Stomach smooth muscle (tissue), 2 donors: ENCODE data around the gene TFAP2E.

Source experiments
- H3K27ac ChIP-seq: one replicate; pipeline ENCODE4 v1.7.0; 2013; ENCODE audit warnings: mild to moderate bottlenecking, low read length, inconsistent platforms
- H3K27me3 ChIP-seq, 2 donors: one replicate each; pipeline ENCODE4 v1.7.0; 2013; ENCODE audit warnings: low read length in 2 of 2; ENCODE audit not compliant: insufficient read depth in 2 of 2, control insufficient read depth in 1 of 2
- H3K36me3 ChIP-seq, 2 donors: one replicate each; pipeline ENCODE4 v1.7.0; 2013; ENCODE audit warnings: low read length in 2 of 2; ENCODE audit not compliant: control insufficient read depth in 2 of 2, insufficient read depth in 2 of 2
- H3K4me1 ChIP-seq: one replicate; pipeline ENCODE4 v1.7.0; 2013; ENCODE audit warnings: low read length; ENCODE audit not compliant: control insufficient read depth, insufficient read depth
- H3K4me3 ChIP-seq, 2 donors: one replicate each; pipeline ENCODE4 v1.7.0; 2013; ENCODE audit warnings: low read length in 2 of 2
- H3K9ac ChIP-seq, 2 donors: one replicate each; pipeline ENCODE4 v1.7.0; 2013; ENCODE audit warnings: low read length in 2 of 2, mild to moderate bottlenecking in 1 of 2
- H3K9me3 ChIP-seq, 2 donors: one replicate each; pipeline ENCODE4 v1.7.0; 2013; ENCODE audit warnings: low read length in 2 of 2; ENCODE audit not compliant: control insufficient read depth in 2 of 2
- donor health status: healthy.
- donor health status: Pancreatic carcinoma.

The TFAP2E gene

DNA sequence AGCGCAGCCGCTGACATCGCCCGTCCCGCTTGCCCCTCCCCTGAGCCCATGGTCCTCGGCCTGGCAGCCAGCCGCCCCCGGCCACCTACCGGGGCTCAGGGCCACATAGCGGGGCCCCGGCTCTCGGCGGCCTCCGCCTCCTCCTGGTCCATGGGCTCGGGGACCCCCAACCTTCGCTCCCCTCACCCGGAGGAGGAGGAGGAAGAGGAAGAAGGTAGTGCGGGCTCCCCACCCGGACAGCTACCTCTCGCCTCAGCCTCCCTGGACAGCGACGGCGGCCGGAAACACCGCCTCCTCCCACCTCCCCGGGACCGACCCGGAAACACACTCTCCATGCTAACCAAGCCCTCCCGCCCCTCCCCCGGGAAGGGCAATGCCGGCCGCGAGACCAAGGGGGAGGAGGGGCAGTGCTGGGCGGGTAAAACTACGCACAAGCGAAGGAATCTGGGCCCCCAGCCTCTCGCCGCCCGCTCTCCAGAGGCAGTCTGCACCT is 15.9 kb upstream of the TFAP2E start, which contains the start of gene KIAA0319L:
TSS of gene KIAA0319L (minus strand) at position 286 of the 493 bp plus-strand sequence. CDS start 2,912 bp downstream, outside the sequence.
- Histone ChIP-seq H3K9ac (peak within 1 kb of the TSS; percentile 84 to 89), H3K4me3 (peak within 1 kb of the TSS; percentile 86 to 96), H3K9me3 (no peaks in the 10 kb centered on the region), H3K27ac (peak within 1 kb of the TSS; percentile 89), H3K4me1 (peaks cover 61% of the 10 kb centered on the region), H3K36me3 (peaks cover 6 to 7% of the 10 kb centered on the region in 2 donors), H3K27me3 (no peaks in the 10 kb centered on the region)

- Histone ChIP-seq H3K36me3 (peaks cover 2 to 7% of the 10 kb centered on the region in 2 donors), H3K27me3 (no peaks in the 10 kb centered on the region), H3K27ac (peak within 1 kb of the TSS; percentile 89), H3K9ac (peak within 1 kb of the TSS; percentile 84 to 89), H3K9me3 (no peaks in the 10 kb centered on the region), H3K4me3 (peak within 1 kb of the TSS; percentile 86 to 96), H3K4me1 (peaks cover 61% of the 10 kb centered on the region)
Measured at GRCh38 chr1:35557611-35558373, 15.3 kb upstream of the TFAP2E start, which contains the start of gene NCDN. Gene NCDN, plus strand, starts transcription at chr1:35557799. Its CDS starts 392 bp downstream, at chr1:35558191.

DNA sequence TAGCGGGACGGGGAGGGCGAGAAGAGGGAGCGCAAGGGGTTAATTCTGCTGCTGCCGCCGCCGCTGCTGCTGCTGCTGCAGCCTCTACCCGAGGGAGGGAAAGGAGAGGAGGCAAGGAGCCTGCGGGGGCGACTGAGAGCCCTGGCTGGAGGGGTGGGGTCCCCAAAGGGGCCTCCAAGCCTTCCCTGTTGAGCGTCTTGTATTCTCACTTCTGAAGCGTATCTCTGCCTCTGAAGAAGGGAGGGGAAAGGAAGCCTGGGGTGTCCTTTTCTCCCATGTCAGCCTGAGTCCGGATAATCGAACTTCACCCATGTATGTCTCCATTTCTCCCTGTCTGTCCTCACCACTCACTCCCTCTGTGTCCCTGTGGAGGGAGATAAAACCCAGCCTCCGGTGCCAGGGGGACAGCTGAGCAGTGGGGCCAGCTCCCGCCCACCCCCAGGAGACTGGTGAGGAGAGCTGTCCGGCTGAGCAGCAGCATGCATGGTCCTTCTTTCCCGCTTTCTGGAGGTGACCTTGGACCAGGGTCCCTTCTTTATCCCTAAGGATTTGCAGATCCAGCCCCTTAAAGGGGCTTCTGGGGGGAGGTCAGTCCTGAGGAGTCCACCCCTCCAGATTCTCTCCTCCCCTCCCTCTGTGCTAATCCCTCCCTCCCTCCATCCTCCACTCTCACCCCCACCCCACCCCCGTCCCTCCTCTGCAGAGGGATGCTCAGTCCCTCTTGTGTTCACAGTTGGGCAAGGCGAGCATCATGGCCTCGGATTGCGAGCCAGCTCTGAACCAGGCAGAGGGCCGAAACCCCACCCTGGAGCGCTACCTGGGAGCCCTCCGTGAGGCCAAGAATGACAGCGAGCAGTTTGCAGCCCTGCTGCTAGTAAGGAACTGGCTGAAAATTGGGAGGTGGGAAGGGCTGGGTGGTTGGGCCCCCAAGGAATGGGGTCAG is 14.5 kb upstream of the TFAP2E start:
- peaks cover 61% of the 10 kb centered on the region for H3K4me1 ChIP-seq
- H3K27ac ChIP-seq = peak overlapping the region; percentile 89
- H3K9ac ChIP-seq = peak overlapping the region; percentile 80 to 89
- peaks cover 2 to 7% of the 10 kb centered on the region in 2 donors for H3K36me3 ChIP-seq
- H3K27me3 ChIP-seq = no peaks in the 10 kb centered on the region
- H3K4me3 ChIP-seq = peak overlapping the region; percentile 86 to 96
- no peaks in the 10 kb centered on the region for H3K9me3 ChIP-seq

DNA sequence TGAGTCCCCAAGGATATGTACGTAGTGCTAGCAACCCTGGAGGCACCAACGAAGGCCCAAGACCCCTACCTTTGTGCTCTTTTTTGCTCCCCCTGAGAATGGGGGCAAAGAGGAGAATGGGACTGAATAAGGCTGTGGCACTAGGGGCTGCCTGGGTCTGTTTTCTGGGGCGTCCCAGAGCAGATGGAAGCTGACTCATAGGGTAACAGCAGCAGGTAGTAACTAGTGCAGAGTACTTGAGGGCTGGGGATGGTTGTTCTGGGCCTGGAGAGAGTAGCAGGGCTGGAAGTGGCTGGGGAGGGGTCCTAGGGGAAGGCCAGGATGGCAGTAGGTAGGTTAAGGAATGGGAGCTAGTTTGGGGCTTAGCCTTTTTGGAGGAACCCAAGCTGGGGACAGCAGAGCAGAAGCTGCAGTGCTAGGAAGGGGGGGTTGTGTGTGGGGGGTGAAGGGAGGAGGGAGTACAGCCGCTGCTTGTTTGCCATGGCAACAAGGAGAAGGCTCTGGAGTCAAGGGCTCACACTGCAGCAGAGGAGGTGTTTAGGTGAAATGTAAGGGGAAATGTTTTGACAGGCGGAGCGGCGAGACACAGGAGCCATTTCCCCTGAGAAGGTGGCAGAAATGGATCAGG is 13.7 kb upstream of the TFAP2E start:
- H3K27ac ChIP-seq = peak overlapping the region; percentile 89
- peaks cover 0 to 14% of the 10 kb centered on the region in 2 donors for H3K36me3 ChIP-seq
- no peaks in the 10 kb centered on the region for H3K27me3 ChIP-seq
- no peaks in the 10 kb centered on the region for H3K9me3 ChIP-seq
- H3K4me1 ChIP-seq = peaks cover 62% of the 10 kb centered on the region
- no peak overlapping the region for H3K4me3 ChIP-seq
- no peak overlapping the region for H3K9ac ChIP-seq

DNA sequence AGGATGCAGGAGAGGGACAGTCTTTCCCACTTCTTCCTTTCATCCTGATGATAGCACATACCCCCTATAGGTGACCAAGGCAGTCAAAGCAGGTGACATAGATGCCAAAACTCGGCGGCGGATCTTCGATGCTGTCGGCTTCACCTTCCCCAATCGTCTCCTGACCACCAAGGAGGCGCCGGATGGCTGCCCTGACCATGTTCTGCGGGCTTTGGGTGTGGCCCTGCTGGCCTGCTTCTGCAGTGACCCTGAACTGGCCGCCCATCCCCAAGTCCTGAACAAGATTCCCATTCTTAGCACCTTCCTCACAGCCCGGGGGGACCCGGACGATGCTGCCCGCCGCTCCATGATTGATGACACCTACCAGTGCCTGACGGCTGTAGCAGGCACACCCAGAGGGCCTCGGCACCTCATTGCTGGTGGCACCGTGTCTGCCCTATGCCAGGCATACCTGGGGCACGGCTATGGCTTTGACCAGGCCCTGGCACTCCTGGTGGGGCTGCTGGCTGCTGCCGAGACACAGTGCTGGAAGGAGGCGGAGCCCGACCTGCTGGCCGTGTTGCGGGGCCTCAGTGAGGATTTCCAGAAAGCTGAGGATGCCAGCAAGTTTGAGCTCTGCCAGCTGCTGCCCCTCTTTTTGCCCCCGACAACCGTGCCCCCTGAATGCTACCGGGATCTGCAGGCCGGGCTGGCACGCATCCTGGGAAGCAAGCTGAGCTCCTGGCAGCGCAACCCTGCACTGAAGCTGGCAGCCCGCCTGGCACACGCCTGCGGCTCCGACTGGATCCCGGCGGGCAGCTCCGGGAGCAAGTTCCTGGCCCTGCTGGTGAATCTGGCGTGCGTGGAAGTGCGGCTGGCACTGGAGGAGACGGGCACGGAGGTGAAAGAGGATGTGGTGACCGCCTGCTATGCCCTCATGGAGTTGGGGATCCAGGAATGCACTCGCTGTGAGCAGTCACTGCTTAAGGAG is 12.6 kb upstream of the TFAP2E start:
- peaks cover 3 to 14% of the 10 kb centered on the region in 2 donors for H3K36me3 ChIP-seq
- H3K4me1 ChIP-seq = peaks cover 54% of the 10 kb centered on the region
- H3K27ac ChIP-seq = peak overlapping the region; percentile 89
- H3K9me3 ChIP-seq = no peaks in the 10 kb centered on the region
- H3K9ac ChIP-seq = peak overlapping the region; percentile 52 to 64
- no peaks in the 10 kb centered on the region for H3K27me3 ChIP-seq
- peak overlapping the region; percentile 21 to 55 for H3K4me3 ChIP-seq

DNA sequence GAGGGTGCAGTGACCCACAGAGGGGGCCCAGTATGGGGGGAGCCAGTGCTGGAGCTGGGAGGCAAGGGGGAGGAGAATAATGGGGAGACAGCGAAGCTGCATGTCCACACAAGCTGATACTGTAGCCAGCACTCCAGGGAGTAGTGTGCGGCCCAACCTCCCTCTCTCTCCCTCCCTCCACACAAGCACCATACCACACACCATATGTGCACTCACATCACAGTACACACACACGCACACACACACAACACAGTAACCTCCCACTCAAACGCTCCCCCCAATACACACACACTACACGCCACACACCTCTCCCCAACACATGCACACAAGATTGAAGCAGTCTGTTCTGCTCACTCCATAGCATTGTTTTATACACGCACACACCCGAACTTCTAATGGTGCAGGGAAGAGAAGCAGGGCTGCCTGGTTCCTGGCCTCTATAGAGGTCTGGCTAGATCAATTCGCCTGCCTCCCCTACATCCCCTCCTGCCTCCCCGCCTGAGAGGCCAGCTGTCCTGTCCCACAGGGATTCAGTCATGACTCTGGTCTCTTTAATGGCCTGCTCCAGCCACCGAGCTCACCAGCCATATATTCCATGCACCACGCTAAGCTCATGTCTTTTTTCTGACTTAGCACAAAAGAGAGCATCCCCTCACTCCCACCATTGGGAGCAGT is 11.7 kb upstream of the TFAP2E start:
- Histone ChIP-seq H3K27ac (peak overlapping the region; percentile 89), H3K9ac (peak overlapping the region; percentile 52 to 64), H3K4me3 (peak overlapping the region in 1 of 2 donors; percentile 55)

DNA sequence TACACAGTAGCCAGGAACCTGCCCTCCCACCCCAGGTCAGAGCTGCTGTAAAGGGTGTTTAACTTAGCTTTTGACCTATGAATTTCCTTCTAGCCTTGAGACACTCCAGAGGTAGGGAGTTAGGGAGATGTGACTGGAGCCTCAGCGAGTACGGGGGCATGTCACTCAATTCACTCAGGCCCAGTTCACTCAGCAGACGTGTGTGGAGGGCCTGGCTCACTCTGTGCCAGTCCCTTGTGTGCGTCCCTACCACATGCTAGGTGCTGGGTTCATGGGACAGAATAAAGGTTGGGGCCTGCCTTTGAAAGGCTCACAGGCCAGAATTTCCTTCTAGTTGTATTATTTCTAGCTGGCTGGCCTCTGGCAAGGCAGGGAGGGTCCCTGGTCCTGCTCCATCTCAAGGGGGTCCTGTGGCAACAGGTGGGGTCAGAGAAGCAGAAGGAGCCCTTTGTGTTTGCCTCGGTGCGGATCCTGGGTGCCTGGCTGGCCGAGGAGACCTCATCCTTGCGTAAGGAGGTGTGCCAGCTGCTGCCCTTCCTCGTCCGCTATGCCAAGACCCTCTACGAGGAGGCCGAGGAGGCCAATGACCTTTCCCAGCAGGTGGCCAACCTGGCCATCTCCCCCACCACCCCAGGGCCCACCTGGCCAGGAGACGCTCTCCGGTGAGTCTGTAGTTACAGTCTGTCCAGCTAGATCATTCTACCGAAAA is 11.0 kb upstream of the TFAP2E start:
- no peaks in the 10 kb centered on the region for H3K27me3 ChIP-seq
- no peak overlapping the region for H3K4me3 ChIP-seq
- H3K36me3 ChIP-seq = peaks cover 3 to 20% of the 10 kb centered on the region in 2 donors
- peaks cover 41% of the 10 kb centered on the region for H3K4me1 ChIP-seq
- H3K27ac ChIP-seq = no peak overlapping the region
- peak overlapping the region in 1 of 2 donors; percentile 21 for H3K9ac ChIP-seq
- H3K9me3 ChIP-seq = no peaks in the 10 kb centered on the region

More for the DNA sequence above, 11.7 kb upstream of the TFAP2E start:
- peaks cover 46% of the 10 kb centered on the region for H3K4me1 ChIP-seq
- no peaks in the 10 kb centered on the region for H3K9me3 ChIP-seq
- no peaks in the 10 kb centered on the region for H3K27me3 ChIP-seq
- H3K36me3 ChIP-seq = peaks cover 3 to 17% of the 10 kb centered on the region in 2 donors

DNA sequence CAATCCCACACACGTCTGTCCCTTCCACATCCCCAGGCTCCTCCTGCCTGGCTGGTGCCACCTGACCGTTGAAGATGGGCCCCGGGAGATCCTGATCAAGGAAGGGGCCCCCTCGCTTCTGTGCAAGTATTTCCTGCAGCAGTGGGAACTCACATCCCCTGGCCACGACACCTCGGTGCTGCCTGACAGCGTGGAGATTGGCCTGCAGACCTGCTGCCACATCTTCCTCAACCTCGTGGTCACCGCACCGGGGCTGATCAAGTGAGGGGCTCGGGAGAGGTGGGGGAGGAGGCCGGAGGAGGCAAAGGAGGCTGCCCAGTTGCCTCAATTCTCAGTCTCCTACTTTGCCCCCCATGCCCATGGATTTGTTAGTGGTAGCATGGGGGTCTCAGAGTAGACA is 9.9 kb upstream of the TFAP2E start:
- Histone ChIP-seq H3K36me3 (peaks cover 3 to 20% of the 10 kb centered on the region in 2 donors), H3K27ac (no peak overlapping the region), H3K9ac (no peak overlapping the region), H3K9me3 (no peaks in the 10 kb centered on the region), H3K27me3 (no peaks in the 10 kb centered on the region), H3K4me3 (no peak overlapping the region), H3K4me1 (peaks cover 36% of the 10 kb centered on the region)
